Measurements from ENCODE around the gene ZNF587B.
"Not testable (repeated sequence)": the region's sequence is repeated elsewhere in the genome, so short reads cannot be mapped to it uniquely, and the experiment has no call there.

ZNF587B gene

GRCh38 chr19:57813919-57814504 is 16.1 kb upstream of the ZNF587B start:
- peaks cover 33% of the 10 kb centered on the region for H3K36me3 Mint-ChIP-seq
- H3K9me3 Mint-ChIP-seq: no peaks in the 10 kb centered on the region

GRCh38 chr19:57814505-57815246 is 15.4 kb upstream of the ZNF587B start, which contains the start of gene ZNF552:
ZNF552 (minus strand) TSS chr19:57814913; CDS start chr19:57814743, 170 bp downstream.
- Mint-ChIP-seq H3K4me1 (peaks cover 44% of the 10 kb centered on the region), H3K36me3 (peaks cover 26% of the 10 kb centered on the region), H3K27me3 (no peaks in the 10 kb centered on the region), H3K9me3 (no peaks in the 10 kb centered on the region), H3K4me3 (peak within 1 kb of the TSS; percentile 98), H3K27ac (peak within 1 kb of the TSS; percentile 96)
- peak; percentile 94 for ATAC-seq

More at GRCh38 chr19:57813919-57814504, 16.1 kb upstream of the ZNF587B start:
- Mint-ChIP-seq H3K4me1 (peaks cover 50% of the 10 kb centered on the region), H3K4me3 (peak overlapping the region; percentile 98), H3K27me3 (no peaks in the 10 kb centered on the region), H3K27ac (peak overlapping the region; percentile 96)
- ATAC-seq: no peak

GRCh38 chr19:57815247-57816075 is 14.6 kb upstream of the ZNF587B start:
- no peak for ATAC-seq
- Mint-ChIP-seq H3K4me3 (peak overlapping the region; percentile 98), H3K27ac (peak overlapping the region; percentile 96), H3K36me3 (peaks cover 18% of the 10 kb centered on the region), H3K4me1 (peaks cover 46% of the 10 kb centered on the region), H3K9me3 (no peaks in the 10 kb centered on the region), H3K27me3 (no peaks in the 10 kb centered on the region)

GRCh38 chr19:57816652-57817051 is 13.4 kb upstream of the ZNF587B start:
- Mint-ChIP-seq H3K4me3 (no peak overlapping the region), H3K27ac (no peak overlapping the region), H3K4me1 (peaks cover 56% of the 10 kb centered on the region), H3K36me3 (peaks cover 14% of the 10 kb centered on the region), H3K27me3 (no peaks in the 10 kb centered on the region), H3K9me3 (no peaks in the 10 kb centered on the region)
- ATAC-seq: no peak

GRCh38 chr19:57817976-57818375 is 12.1 kb upstream of the ZNF587B start:
- Mint-ChIP-seq H3K4me1 (peaks cover 54% of the 10 kb centered on the region), H3K27ac (no peak overlapping the region), H3K36me3 (peaks cover 14% of the 10 kb centered on the region), H3K27me3 (no peaks in the 10 kb centered on the region), H3K4me3 (no peak overlapping the region), H3K9me3 (no peaks in the 10 kb centered on the region)
- ATAC-seq: no peak

GRCh38 chr19:57818378-57818777 is 11.7 kb upstream of the ZNF587B start:
- ATAC-seq: no peak
- no peak overlapping the region for H3K27ac Mint-ChIP-seq

GRCh38 chr19:57819475-57820148 is 10.5 kb upstream of the ZNF587B start:
- Mint-ChIP-seq H3K4me1 (peaks cover 54% of the 10 kb centered on the region), H3K4me3 (peak overlapping the region; percentile 84), H3K36me3 (peaks cover 15% of the 10 kb centered on the region), H3K9me3 (no peaks in the 10 kb centered on the region), H3K27ac (peak overlapping the region; percentile 94), H3K27me3 (no peaks in the 10 kb centered on the region)
- peak; percentile 94 for ATAC-seq

More at GRCh38 chr19:57818378-57818777, 11.7 kb upstream of the ZNF587B start:
- Mint-ChIP-seq H3K36me3 (peaks cover 15% of the 10 kb centered on the region), H3K27me3 (no peaks in the 10 kb centered on the region), H3K9me3 (no peaks in the 10 kb centered on the region), H3K4me3 (no peak overlapping the region), H3K4me1 (peaks cover 54% of the 10 kb centered on the region)

- Mint-ChIP-seq H3K36me3 (peaks cover 15% of the 10 kb centered on the region), H3K9me3 (no peaks in the 10 kb centered on the region), H3K27ac (peak overlapping the region; percentile 94), H3K27me3 (no peaks in the 10 kb centered on the region), H3K4me1 (peaks cover 45% of the 10 kb centered on the region), H3K4me3 (peak overlapping the region; percentile 84)
- no peak for ATAC-seq
Measured at GRCh38 chr19:57820599-57820998, 9.5 kb upstream of the ZNF587B start.

- not testable (repeated sequence) for H3K9me3 Mint-ChIP-seq
- H3K4me1 Mint-ChIP-seq: peaks cover 45% of the 10 kb centered on the region
Measured at GRCh38 chr19:57821095-57821494, 9.0 kb upstream of the ZNF587B start.

GRCh38 chr19:57821501-57821900 is 8.6 kb upstream of the ZNF587B start:
- Mint-ChIP-seq H3K36me3 (peaks cover 15% of the 10 kb centered on the region), H3K27ac (peak overlapping the region; percentile 38), H3K4me1 (peaks cover 45% of the 10 kb centered on the region)
- H3K4me3 Mint-ChIP-seq, H3K27me3 Mint-ChIP-seq, ATAC-seq, H3K9me3 Mint-ChIP-seq: not testable (repeated sequence)

More at GRCh38 chr19:57821095-57821494, 9.0 kb upstream of the ZNF587B start:
- H3K27ac Mint-ChIP-seq, ATAC-seq, H3K27me3 Mint-ChIP-seq: not testable (repeated sequence)
- peak overlapping the region; percentile 84 for H3K4me3 Mint-ChIP-seq
- H3K36me3 Mint-ChIP-seq: peaks cover 15% of the 10 kb centered on the region

- H3K27me3 Mint-ChIP-seq, H3K9me3 Mint-ChIP-seq, H3K4me3 Mint-ChIP-seq, ATAC-seq: not testable (repeated sequence)
- Mint-ChIP-seq H3K36me3 (peaks cover 24% of the 10 kb centered on the region), H3K27ac (peak overlapping the region; percentile 38), H3K4me1 (peaks cover 52% of the 10 kb centered on the region)
Measured at GRCh38 chr19:57823155-57823554, 6.9 kb upstream of the ZNF587B start.

GRCh38 chr19:57823608-57824007 is 6.5 kb upstream of the ZNF587B start:
- ATAC-seq, H3K4me3 Mint-ChIP-seq, H3K9me3 Mint-ChIP-seq, H3K27me3 Mint-ChIP-seq: not testable (repeated sequence)
- Mint-ChIP-seq H3K4me1 (peaks cover 52% of the 10 kb centered on the region), H3K27ac (peak overlapping the region; percentile 38), H3K36me3 (peaks cover 25% of the 10 kb centered on the region)

GRCh38 chr19:57825511-57825910 is 4.6 kb upstream of the ZNF587B start:
- H3K4me3 Mint-ChIP-seq: no peak overlapping the region

GRCh38 chr19:57829316-57829715 is 783 bp upstream of the ZNF587B start:
- no peaks in the 10 kb centered on the region for H3K9me3 Mint-ChIP-seq
- no peaks in the 10 kb centered on the region for H3K27me3 Mint-ChIP-seq
- peaks cover 21% of the 10 kb centered on the region for H3K4me1 Mint-ChIP-seq
- H3K4me3 Mint-ChIP-seq: no peak overlapping the region
- peaks cover 45% of the 10 kb centered on the region for H3K36me3 Mint-ChIP-seq
- H3K27ac Mint-ChIP-seq: no peak overlapping the region
- no peak for ATAC-seq

More at GRCh38 chr19:57825511-57825910, 4.6 kb upstream of the ZNF587B start:
- H3K9me3 Mint-ChIP-seq: no peaks in the 10 kb centered on the region
- ATAC-seq: no peak
- no peaks in the 10 kb centered on the region for H3K27me3 Mint-ChIP-seq
- H3K27ac Mint-ChIP-seq: no peak overlapping the region
- peaks cover 55% of the 10 kb centered on the region for H3K4me1 Mint-ChIP-seq
- H3K36me3 Mint-ChIP-seq: peaks cover 43% of the 10 kb centered on the region

- not testable (repeated sequence) for H3K4me3 Mint-ChIP-seq, H3K27ac Mint-ChIP-seq, ATAC-seq, H3K9me3 Mint-ChIP-seq, H3K27me3 Mint-ChIP-seq
- Mint-ChIP-seq H3K4me1 (peaks cover 10% of the 10 kb centered on the region), H3K36me3 (peaks cover 33% of the 10 kb centered on the region)
Measured at GRCh38 chr19:57836991-57837390, 6.9 kb downstream of the ZNF587B start.
